Naive thymus-derived CD4-positive, alpha-beta T cell (primary cell): Measurements from ENCODE around the gene ZMYND8. TPM values are rescaled to one million over a fixed set of nuclear protein-coding genes. Genes with fewer than 3 reads are reported as not detected.

ENCODE experiments used
- ATAC-seq: fragments of 150-1000 bp; cut with Tn5 transposase; 2 replicates; pipeline ENCODE4 v1.10.0; 2021; ENCODE audit warnings: mild to moderate bottlenecking, moderate library complexity
- CTCF ChIA-PET: fragments of 350-600 bp; sonication (Branson Sonifier 250); formaldehyde crosslinking; loops from one replicate; lab custom pipeline; 2021; ENCODE audit warnings: antibody characterized with exemption; lab: Charles Lee
- POLR2A ChIA-PET: fragments of 350-600 bp; sonication (Branson Sonifier 250); formaldehyde crosslinking; loops from one replicate; lab custom pipeline; 2021; ENCODE audit warnings: antibody characterized with exemption, inconsistent platforms; lab: Charles Lee
- DNase-seq, 9 donors: peaks; one replicate each; pipeline versions ENCODE4 v3.0.0 to v3.0.0-alpha.2; 2020 to 2022; ENCODE audit warnings: mixed read lengths in 1 of 9
- H3K27ac ChIP-seq: one replicate; pipeline ENCODE4 v1.7.0; 2013; ENCODE audit warnings: mild to moderate bottlenecking, low read depth, low read length, moderate library complexity
- H3K27me3 ChIP-seq, 2 donors: one replicate each; pipeline ENCODE4 v1.7.0; 2013; ENCODE audit warnings: low read length in 2 of 2, mild to moderate bottlenecking in 2 of 2, moderate library complexity in 2 of 2; ENCODE audit not compliant: control insufficient read depth in 2 of 2, insufficient read depth in 2 of 2
- H3K36me3 ChIP-seq, 3 experiments: 1 replicate in 2 of 3; 2 replicates in 1 of 3; pipeline ENCODE4 v1.7.0; 2013; ENCODE audit warnings: low read length in 3 of 3, mild to moderate bottlenecking in 3 of 3, moderate library complexity in 1 of 3; ENCODE audit not compliant: insufficient read depth in 3 of 3, control insufficient read depth in 2 of 3
- H3K4me1 ChIP-seq, 2 donors: one replicate each; pipeline ENCODE4 v1.7.0; 2013; ENCODE audit warnings: low read length in 2 of 2, mild to moderate bottlenecking in 2 of 2, moderate library complexity in 1 of 2; ENCODE audit not compliant: control insufficient read depth in 2 of 2, insufficient read depth in 2 of 2
- H3K4me3 ChIP-seq: 2 replicates; pipeline ENCODE4 v1.7.0; 2013; ENCODE audit warnings: mild to moderate bottlenecking, low read length
- H3K9me3 ChIP-seq, 3 experiments: 1 replicate in 2 of 3; 2 replicates in 1 of 3; pipeline ENCODE4 v1.7.0; 2013; ENCODE audit warnings: low read length in 3 of 3; ENCODE audit not compliant: control insufficient read depth in 2 of 3
- H3K27ac Mint-ChIP-seq, 9 donors: one replicate each; pipeline ENCODE4 v1.8.0; 2020 to 2022; ENCODE audit warnings: mixed read lengths in 9 of 9, mild to moderate bottlenecking in 8 of 9, moderate library complexity in 5 of 9, inconsistent platforms in 2 of 9
- H3K27me3 Mint-ChIP-seq, 5 donors: one replicate each; pipeline ENCODE4 v1.8.0; 2021 to 2022; ENCODE audit warnings: mixed read lengths in 5 of 5, mild to moderate bottlenecking in 1 of 5
- H3K36me3 Mint-ChIP-seq, 5 donors: one replicate each; pipeline ENCODE4 v1.8.0; 2020 to 2022; ENCODE audit warnings: mixed read lengths in 5 of 5, mild to moderate bottlenecking in 3 of 5, inconsistent platforms in 1 of 5
- H3K4me1 Mint-ChIP-seq, 7 donors: one replicate each; pipeline ENCODE4 v1.8.0; 2020 to 2022; ENCODE audit warnings: mixed read lengths in 7 of 7, mild to moderate bottlenecking in 3 of 7, inconsistent platforms in 1 of 7
- H3K4me3 Mint-ChIP-seq, 10 donors: one replicate each; pipeline ENCODE4 v1.8.0; 2020 to 2022; ENCODE audit warnings: mild to moderate bottlenecking in 10 of 10, mixed read lengths in 10 of 10, moderate library complexity in 6 of 10, inconsistent platforms in 2 of 10
- H3K9me3 Mint-ChIP-seq, 11 donors: one replicate each; pipeline ENCODE4 v1.8.0; 2020 to 2022; ENCODE audit warnings: mixed read lengths in 11 of 11, mild to moderate bottlenecking in 4 of 11, inconsistent platforms in 1 of 11, moderate library complexity in 1 of 11
- intact Hi-C, 2 donors: fragments of 100-400 bp; cut with micrococcal nuclease; formaldehyde crosslinking; loops; one replicate each; pipeline ENCODE4 v1.15.1; 2023
- polyA plus RNA-seq, 2 donors: library from polyadenylated mRNA; unstranded; fragments of 300-500 nt; fragmentation: Illumina TruSeq; gene quantifications; one replicate each; pipeline ENCODE4 v1.2.3, GENCODE V29; 2021
- total RNA-seq, 6 experiments: library from RNA in 5 of 6; stranded (reverse) in 5 of 6; gene quantifications; 1 replicate in 5 of 6; 2 replicates in 1 of 6; pipeline ENCODE4 v1.2.3 and lab custom pipeline; 2021 to 2026

Gene ZMYND8
- total and polyA plus RNA-seq, 7 experiments from 2014 or later, result 12.7 to 83.0 (median 63.7) TPM

GRCh38 chr20:47315339-47316056 lies 41.0 kb downstream of the ZMYND8 start:
- no peak overlapping the region for H3K27ac ChIP-seq
- intact Hi-C loops, result loop anchor here (2.0 to 5.0 kb wide), 2 partner anchors 37 to 41 kb away; partner anchors contain the start of gene ZMYND8 (in 1 of the 2)
- H3K27me3 Mint-ChIP-seq, result no peaks in the 10 kb centered on the region
- H3K4me1 ChIP-seq, result peaks cover 12 to 30% of the 10 kb centered on the region in 2 donors
- peaks cover 22 to 79% (median 67%) of the 10 kb centered on the region in 7 donors for H3K4me1 Mint-ChIP-seq
- H3K36me3 ChIP-seq, result peaks cover 0 to 18% (median 0%) of the 10 kb centered on the region in 3 experiments
- DNase-seq (no peak), ATAC-seq (no peak)
- ChIA-PET POLR2A (interaction anchor here (1.6 kb wide), 1 partner anchor 41 kb away, joined by 7 read pairs; the partner anchor contains the start of gene ZMYND8), CTCF (interaction anchor here (0.6 to 2.2 kb wide), 2 partner anchors 64 to 68 kb away, joined by 4 to 8 read pairs; no protein-coding TSS in a partner anchor)
- no peak overlapping the region for H3K4me3 ChIP-seq
- H3K4me3 Mint-ChIP-seq, result peak overlapping the region in 1 of 10 donors; percentile 23
- H3K9me3 Mint-ChIP-seq, result peaks cover 0 to 1% (median 0%) of the 10 kb centered on the region in 11 donors
- no peaks in the 10 kb centered on the region for H3K9me3 ChIP-seq
- peak overlapping the region in 6 of 9 donors; percentile 16 to 77 (median 59) for H3K27ac Mint-ChIP-seq
- H3K36me3 Mint-ChIP-seq, result peaks cover 0 to 19% (median 8%) of the 10 kb centered on the region in 5 donors
- no peaks in the 10 kb centered on the region for H3K27me3 ChIP-seq

GRCh38 chr20:47314647-47315338 lies 41.7 kb downstream of the ZMYND8 start:
- intact Hi-C loops, result loop anchor here in 1 of 2 donors (5.0 kb wide), 1 partner anchor 38 kb away; no protein-coding TSS in a partner anchor
- ATAC-seq (no peak), DNase-seq (no peak)
- H3K27ac ChIP-seq, result no peak overlapping the region
- H3K27me3 ChIP-seq, result no peaks in the 10 kb centered on the region
- peak overlapping the region in 6 of 9 donors; percentile 13 to 67 (median 47) for H3K27ac Mint-ChIP-seq
- H3K27me3 Mint-ChIP-seq, result no peaks in the 10 kb centered on the region
- ChIA-PET CTCF (no interaction called here), POLR2A (interaction anchor here (1.6 kb wide), 1 partner anchor 42 kb away, joined by 7 read pairs; the partner anchor contains the start of gene ZMYND8)
- no peak overlapping the region for H3K4me3 ChIP-seq
- H3K36me3 Mint-ChIP-seq, result peaks cover 0 to 19% (median 8%) of the 10 kb centered on the region in 5 donors
- H3K4me1 ChIP-seq, result peaks cover 12 to 30% of the 10 kb centered on the region in 2 donors
- peaks cover 18 to 73% (median 60%) of the 10 kb centered on the region in 7 donors for H3K4me1 Mint-ChIP-seq
- no peaks in the 10 kb centered on the region for H3K9me3 Mint-ChIP-seq
- H3K9me3 ChIP-seq, result no peaks in the 10 kb centered on the region
- H3K36me3 ChIP-seq, result peaks cover 0 to 25% (median 3%) of the 10 kb centered on the region in 3 experiments
- H3K4me3 Mint-ChIP-seq, result no peak overlapping the region

DNA sequence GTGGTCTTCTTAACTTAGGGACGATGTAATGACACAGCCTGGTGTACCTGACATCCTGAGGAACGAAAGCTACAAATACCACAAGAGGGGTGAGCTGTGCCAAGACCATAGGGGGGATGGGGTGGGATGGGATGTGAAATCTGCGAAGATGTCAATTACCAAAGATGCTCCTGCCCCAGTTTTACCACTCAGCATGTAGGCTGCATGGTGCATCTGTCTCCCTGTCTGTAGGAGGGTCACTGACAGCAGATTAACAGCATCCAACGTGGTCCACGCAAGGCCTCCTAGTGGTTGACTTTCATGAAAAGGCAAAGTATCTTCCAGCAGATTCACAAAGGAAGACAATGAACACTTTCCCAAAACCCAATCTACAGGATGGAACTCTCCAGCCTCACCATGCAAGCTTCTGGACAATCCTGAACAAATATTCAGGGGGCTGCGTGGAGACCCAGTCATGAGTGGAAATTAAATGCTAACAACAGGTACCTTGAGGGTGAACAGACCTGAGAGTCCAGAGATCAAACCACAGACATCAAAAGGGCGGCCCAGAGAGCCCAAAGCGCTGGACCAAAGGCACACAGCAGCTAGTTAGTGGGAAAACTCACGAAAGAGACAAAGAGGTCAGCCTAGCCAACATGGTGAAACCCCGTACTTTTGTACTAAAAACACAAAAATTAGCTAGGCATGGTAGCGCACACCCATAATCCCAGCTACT lies 44.4 kb downstream of the ZMYND8 start:
- H3K27ac Mint-ChIP-seq, result peak overlapping the region in 1 of 9 donors; percentile 38
- intact Hi-C loops, result no loop called here

DNA sequence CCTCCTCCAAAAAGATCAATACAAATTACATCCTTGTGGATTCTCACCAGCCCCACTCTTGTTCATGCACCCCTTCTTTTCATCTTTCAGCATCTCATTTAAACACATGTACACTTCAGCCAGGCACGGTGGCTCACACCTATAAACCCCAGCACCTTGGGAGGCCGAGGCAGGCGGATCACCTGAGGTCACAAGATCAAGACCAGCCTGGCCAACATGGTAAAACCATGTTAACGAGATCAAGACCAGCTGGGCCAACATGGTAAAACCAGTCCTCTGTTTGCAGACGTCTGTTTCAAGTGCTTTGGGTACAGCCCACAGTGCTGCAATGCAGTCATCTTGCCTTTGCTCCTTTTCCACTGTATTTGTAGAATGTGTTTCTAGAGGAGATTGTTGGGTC lies 45.3 kb downstream of the ZMYND8 start:
- CTCF ChIA-PET, result interaction anchor here (0.8 kb wide), 1 partner anchor 14 kb away, joined by 4 read pairs; no protein-coding TSS in a partner anchor
- H3K27me3 ChIP-seq, result no peaks in the 10 kb centered on the region
- no peaks in the 10 kb centered on the region for H3K9me3 ChIP-seq
- Mint-ChIP-seq H3K27me3 (no peaks in the 10 kb centered on the region), H3K4me1 (peaks cover 6 to 44% (median 32%) of the 10 kb centered on the region in 7 donors), H3K36me3 (peaks cover 4 to 26% (median 12%) of the 10 kb centered on the region in 5 donors), H3K4me3 (no peak overlapping the region), H3K9me3 (no peaks in the 10 kb centered on the region), H3K27ac (peak overlapping the region in 1 of 9 donors; percentile 32)
- H3K36me3 ChIP-seq, result peaks cover 5 to 59% (median 15%) of the 10 kb centered on the region in 3 experiments
- H3K4me1 ChIP-seq, result no peaks in the 10 kb centered on the region
- H3K4me3 ChIP-seq, result no peak overlapping the region
- intact Hi-C loops, result no loop called here
- ATAC-seq (no peak), DNase-seq (no peak)
- POLR2A ChIA-PET, result no interaction called here
- H3K27ac ChIP-seq, result no peak overlapping the region

More for the DNA sequence above, 44.4 kb downstream of the ZMYND8 start:
- peaks cover 3 to 47% (median 33%) of the 10 kb centered on the region in 7 donors for H3K4me1 Mint-ChIP-seq
- Histone ChIP-seq H3K27me3 (no peaks in the 10 kb centered on the region), H3K36me3 (peaks cover 5 to 50% (median 15%) of the 10 kb centered on the region in 3 experiments), H3K27ac (no peak overlapping the region), H3K4me1 (peaks cover 4% of the 10 kb centered on the region in 2 donors), H3K4me3 (no peak overlapping the region), H3K9me3 (no peaks in the 10 kb centered on the region)
- H3K36me3 Mint-ChIP-seq, result peaks cover 0 to 21% (median 11%) of the 10 kb centered on the region in 5 donors
- H3K4me3 Mint-ChIP-seq, result no peak overlapping the region
- POLR2A ChIA-PET, result no interaction called here
- CTCF ChIA-PET, result interaction anchor here (0.6 to 1.5 kb wide), 2 partner anchors 38 to 309 kb away, joined by 3 read pairs; no protein-coding TSS in a partner anchor
- no peaks in the 10 kb centered on the region for H3K9me3 Mint-ChIP-seq
- H3K27me3 Mint-ChIP-seq, result no peaks in the 10 kb centered on the region
- DNase-seq, result no peak
- ATAC-seq, result no peak

DNA sequence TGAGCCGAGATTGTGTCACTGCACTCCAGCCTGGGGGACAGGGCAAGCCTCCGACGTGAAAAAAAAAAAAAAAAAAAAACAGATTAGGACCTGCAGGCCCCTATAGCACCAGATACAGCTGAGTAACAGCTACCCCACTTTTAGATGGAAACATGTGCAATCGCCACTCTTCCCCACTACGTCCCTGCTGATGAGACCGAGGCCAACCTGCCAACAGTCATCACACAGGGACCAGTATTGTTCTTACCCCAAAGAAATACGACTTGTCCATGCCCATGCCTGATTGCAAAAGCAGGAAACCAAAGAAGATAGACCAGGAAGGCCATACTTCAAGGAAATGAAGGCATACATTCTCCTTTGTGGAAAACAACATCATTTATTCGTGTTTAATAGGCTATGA lies 45.8 kb downstream of the ZMYND8 start:
- Histone ChIP-seq H3K36me3 (peaks cover 5 to 64% (median 18%) of the 10 kb centered on the region in 3 experiments), H3K4me3 (no peak overlapping the region), H3K4me1 (no peaks in the 10 kb centered on the region), H3K9me3 (no peaks in the 10 kb centered on the region), H3K27me3 (no peaks in the 10 kb centered on the region), H3K27ac (no peak overlapping the region)
- no peak for DNase-seq
- ATAC-seq, result no peak
- POLR2A ChIA-PET, result no interaction called here
- Mint-ChIP-seq H3K27me3 (no peaks in the 10 kb centered on the region), H3K4me3 (no peak overlapping the region), H3K9me3 (no peaks in the 10 kb centered on the region), H3K36me3 (peaks cover 4 to 26% (median 13%) of the 10 kb centered on the region in 5 donors), H3K27ac (peak overlapping the region in 2 of 9 donors; percentile 32 to 55), H3K4me1 (peaks cover 6 to 42% (median 30%) of the 10 kb centered on the region in 7 donors)
- CTCF ChIA-PET, result no interaction called here
- intact Hi-C loops, result no loop called here
